Endothelial cell of hepatic sinusoid (primary cell): ENCODE data around the gene FOXO3.

Experiments used
- in situ Hi-C: cut with HindIII; loops from 2 replicates; pipeline ENCODE4 v1.10.0; 2017; ENCODE audit warnings: low sequenced_read_pairs

The FOXO3 gene

DNA sequence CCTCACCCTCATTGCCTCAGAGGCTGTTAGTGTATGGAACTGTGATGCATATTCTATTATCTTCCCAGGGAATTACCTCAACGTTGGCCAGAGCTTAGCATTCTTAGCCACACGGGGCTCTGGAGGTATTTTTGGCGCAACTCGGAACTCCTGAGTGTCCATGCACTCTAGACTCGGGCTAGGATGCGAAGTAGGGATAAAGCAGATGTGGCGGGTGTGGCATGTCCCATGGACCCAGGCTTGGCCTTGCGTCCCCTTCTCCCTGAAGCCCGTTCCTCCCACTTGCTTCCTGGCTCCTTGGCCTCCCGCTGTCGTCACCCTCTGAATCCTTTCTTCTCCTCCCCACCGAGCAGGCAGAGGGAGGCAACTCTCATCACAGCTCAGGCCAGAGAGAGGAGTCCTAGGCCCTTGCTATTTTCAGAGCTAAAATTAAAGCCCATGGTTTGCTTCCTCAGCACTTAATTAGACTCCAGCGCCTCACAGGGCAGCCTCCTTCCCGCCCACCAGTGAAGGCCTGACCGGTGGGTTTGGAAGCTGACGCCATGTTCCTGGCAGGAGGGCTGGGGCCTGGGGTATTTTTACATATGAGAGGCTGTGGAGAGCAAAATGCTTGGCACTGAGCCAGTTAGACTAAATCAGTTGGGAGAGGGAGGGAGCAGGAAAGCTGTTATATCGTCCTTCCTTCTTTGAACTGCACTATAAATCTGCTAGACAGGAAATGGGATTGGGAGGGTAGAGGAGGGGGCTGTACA, 138.7 kb downstream of the FOXO3 start:
- in situ Hi-C loops, result no loop called here

DNA sequence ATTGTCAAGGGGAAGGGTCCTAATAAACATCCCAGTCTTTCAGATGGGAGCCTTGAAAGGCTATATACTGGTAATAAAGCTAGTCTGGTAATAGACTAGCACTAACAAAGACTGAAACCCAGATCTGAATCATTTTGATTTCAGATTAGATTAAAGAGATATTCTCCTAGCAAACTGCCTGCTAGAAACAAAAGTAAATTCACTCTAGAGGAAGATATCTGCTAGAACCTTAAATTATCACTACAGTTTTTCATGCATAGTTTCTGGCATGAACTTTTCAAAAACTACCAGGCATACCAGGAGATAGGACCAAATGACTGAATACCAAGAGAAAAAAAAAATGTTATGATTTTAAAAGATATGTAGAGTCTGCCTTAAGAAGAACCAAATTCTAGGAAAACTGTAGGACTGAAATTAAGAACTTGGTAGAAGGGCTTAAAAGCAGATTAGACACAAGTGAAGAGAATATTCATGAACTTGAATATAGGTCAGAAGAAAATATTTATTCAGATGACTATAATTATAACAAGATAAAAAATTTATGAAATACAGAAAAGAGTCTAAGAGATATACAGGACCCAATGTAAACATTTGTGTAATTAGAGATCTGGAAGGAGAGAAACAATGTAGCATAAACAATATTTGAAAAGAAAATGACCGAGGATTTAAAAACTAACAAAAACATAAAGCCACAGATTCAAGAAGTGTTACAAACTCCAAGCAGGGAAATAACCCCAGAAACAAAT, 141.6 kb downstream of the FOXO3 start:
- in situ Hi-C loops, result no loop called here

DNA sequence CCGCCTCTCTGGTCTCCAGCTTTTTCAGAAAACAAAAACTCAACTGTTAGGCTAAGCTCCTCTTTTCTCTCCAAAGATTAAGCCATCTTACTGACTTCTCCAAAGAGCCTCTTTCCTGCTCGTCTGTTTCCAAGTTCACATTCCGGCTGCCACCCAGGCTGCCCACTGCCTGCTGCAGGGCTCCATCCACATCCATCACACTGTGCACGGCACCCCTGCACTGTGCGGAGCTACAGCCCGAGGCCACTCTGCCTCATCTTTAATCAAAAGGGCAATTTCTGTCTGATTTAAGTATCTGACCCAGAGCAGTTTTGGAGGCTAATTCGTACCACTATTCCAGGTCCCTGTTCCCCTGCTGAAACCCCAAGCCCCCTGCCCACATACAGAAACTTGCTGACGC, 145.9 kb downstream of the FOXO3 start:
- in situ Hi-C loops, result no loop called here

DNA sequence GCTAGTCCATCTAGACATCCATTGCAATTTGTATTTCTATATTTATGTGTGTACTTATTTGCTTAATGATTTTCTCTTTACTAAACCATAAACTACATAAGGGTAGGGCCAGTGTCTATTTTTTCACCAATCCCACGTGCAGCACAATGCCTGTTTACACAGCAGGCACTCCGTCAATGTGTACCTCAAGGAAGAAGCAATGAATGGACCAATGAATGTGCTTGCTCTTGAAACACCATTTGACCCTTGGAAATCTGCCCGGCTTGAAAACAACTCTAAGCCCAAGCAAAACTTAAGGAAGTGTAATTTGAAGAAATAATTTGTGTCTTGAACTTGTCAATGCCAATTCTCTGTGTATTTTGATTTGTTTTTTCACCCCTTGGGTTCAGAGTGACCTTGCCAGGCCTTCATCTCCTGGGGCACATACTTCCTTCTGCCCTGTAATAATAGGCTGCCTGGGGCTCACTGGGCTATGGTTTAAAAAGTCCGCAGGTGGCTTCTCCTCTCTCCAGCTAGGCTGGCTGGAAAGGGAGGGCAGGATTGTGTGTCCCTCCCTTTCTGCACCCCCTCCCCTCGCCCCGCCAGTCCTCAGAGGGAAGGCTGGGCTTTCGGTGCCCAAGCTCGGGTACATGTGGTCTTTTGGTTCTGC, 146.7 kb downstream of the FOXO3 start:
- in situ Hi-C loops, result no loop called here

DNA sequence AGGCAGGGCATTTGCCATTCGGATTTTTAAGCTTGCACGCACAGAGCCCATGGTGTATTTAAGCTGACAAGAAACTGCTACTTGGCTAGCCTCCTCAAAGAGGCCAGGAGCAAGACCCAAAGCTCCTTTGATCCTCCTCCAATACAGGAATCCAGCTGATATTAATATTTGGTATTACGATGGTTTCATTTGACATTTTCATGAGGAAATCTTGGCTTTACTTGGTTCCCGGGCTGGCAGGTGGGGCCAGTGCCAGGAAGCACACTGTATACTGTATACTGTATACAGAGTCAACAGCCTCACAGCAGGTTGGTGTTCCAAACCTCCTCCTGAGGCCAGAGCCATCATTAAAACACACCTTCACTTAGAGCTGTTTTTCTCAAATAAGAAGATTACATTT, 149.3 kb downstream of the FOXO3 start:
- in situ Hi-C loops, result no loop called here

DNA sequence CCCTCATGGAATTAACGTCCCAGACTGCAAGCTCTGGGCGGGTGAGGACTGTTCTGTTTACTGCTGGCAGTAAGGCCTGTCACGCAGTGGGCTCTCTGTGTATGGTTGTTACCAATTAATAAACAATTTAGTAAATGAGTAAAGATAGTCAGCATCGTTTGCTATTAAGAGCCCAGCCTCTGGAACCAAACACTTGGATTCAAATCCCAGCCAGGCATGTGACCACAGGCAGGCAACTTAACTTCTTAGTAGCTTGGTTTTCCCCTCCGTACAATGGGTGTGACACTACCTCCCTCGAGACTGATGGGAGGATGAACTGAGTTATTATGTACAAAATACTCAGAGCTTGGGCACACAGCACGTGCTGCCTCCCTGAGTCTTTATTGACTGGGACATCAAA, 149.8 kb downstream of the FOXO3 start:
- in situ Hi-C loops, result no loop called here

DNA sequence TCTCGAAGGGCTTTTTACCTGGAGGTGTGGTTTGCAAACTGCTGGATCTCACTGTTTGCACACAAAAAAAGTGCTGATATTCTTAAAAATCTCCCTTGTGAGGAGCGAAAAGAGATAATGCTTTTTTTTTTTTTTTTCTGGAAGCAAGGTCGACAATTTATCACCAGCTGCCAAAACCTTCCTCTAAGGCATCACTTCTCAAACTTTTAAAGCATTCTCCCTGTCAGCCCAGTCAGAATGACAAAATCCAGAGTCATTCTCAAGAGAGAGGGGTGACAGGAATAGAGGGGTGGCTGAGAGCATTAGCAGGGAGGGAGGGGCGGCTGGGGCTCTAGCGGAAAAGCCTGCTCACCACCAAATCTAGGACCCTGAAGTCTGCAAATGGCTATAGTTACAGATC, 150.4 kb downstream of the FOXO3 start:
- in situ Hi-C loops, result no loop called here

DNA sequence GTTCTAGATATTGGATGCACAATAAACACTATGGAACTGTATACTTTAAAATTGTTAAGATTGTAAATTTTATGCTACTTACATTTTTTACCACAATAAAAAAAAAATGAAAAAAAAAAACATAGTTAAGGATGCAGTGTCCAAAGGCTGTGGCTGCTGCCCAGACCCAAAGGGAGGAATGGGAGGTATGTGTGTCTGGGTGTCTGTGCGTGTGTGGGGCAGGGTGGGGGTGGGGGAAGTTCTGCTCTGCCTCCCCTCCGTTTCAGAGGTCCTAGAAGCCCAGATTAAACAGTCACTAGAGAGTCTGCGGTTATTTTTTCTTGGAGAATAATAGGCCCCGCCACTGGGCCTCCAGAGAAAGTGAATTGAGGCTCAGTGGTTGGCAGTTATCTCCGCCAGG, 151.1 kb downstream of the FOXO3 start:
- in situ Hi-C loops, result no loop called here

DNA sequence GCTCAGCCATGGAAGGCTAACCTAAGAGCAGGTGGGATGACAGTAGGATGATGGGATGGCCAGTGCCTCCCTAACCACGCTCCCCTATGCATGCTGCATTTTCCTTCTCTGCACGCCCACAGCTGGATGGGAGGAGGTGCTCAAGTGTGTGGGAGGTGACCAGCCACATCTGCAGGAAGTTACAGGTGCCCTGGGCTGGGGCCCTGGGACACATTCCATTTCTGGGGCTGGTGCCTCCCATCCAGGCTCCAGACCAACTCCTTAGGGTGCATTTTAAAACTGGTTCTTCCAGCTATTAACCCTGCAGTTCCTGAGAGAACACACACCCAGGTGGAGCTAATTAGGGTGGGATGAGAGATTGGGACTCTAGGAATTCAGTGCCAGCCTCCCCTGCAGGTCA, 152.2 kb downstream of the FOXO3 start:
- in situ Hi-C loops, result no loop called here

DNA sequence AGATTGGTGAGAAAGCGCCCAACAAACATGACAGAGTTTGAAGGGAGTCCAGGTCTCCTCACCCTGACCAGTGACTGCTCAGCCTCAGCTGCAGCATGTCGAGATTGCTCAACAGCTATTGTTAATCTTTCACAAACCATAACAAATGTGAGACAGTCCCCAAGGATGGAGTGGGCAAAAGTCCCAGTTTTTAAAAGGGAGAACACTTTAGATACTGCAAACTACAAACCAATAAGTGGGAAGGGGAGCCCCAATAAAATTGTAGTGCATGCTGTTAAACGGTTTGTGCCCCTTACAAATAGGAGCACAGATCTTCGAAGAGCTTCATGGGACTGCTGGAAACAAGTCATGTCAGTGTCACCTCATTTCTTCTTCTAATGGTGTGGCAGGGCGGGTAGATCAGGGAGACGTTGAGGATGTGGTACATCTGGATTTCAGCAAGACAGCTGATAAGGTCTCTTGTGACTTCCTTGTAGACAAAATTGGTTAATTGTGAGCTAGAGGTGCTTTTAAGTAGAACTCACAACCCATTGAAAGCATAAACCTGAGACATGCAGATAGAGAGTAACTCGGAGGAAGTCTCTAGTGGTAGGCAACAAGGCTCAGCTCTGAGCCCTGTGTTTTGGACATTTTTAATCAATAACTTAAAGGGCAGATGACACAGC, 153.5 kb downstream of the FOXO3 start:
- in situ Hi-C loops, result no loop called here

DNA sequence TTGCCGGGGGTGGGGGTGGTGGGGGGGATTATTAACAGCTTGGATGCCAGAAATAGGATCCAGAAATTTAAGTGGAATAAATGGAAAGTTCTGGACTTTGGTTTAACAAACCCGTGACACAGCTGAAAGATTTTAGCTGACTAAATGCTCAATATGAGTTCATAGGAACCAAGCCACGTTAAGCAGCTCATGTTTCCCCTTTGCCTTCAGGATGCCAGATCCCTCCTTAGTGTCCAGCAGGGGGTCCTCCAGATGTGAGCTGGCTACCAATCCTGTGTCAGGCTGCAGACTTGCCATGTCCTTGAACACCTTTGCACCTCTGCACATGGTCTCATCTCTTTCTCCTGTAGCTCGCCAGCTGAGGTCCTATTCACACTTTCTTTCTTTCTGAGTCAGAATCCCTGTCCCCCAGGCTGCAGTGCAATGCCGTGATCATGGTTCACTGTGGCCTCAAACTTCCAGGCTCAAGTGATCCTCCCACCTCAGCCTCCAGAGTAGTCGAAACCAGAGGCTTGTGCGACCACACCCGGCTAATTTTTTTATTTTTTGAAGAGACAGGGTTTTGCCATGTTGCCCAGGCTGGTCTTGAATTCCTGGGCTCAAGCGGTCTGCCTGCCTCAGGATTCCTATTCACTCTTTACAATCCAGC, 154.2 kb downstream of the FOXO3 start:
- in situ Hi-C loops, result no loop called here

DNA sequence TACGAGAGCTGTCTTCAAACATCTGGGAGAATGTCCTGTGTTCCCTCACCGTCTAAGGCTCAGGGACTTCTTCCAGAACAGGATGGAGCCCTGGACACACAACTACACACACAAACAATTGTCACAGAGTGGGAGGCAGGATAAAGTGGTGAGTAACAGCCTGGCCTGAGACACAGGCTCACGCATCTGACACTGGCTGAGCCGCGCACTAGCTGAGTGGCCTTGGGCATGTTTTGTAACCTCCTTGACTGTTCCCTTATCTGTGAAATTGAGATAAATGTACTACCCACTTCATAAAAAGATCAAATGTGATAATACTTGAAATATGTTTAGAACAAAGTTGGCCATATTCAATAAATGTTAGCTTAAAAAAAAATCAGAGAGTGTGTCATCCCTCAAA, 155.1 kb downstream of the FOXO3 start:
- in situ Hi-C loops, result no loop called here

DNA sequence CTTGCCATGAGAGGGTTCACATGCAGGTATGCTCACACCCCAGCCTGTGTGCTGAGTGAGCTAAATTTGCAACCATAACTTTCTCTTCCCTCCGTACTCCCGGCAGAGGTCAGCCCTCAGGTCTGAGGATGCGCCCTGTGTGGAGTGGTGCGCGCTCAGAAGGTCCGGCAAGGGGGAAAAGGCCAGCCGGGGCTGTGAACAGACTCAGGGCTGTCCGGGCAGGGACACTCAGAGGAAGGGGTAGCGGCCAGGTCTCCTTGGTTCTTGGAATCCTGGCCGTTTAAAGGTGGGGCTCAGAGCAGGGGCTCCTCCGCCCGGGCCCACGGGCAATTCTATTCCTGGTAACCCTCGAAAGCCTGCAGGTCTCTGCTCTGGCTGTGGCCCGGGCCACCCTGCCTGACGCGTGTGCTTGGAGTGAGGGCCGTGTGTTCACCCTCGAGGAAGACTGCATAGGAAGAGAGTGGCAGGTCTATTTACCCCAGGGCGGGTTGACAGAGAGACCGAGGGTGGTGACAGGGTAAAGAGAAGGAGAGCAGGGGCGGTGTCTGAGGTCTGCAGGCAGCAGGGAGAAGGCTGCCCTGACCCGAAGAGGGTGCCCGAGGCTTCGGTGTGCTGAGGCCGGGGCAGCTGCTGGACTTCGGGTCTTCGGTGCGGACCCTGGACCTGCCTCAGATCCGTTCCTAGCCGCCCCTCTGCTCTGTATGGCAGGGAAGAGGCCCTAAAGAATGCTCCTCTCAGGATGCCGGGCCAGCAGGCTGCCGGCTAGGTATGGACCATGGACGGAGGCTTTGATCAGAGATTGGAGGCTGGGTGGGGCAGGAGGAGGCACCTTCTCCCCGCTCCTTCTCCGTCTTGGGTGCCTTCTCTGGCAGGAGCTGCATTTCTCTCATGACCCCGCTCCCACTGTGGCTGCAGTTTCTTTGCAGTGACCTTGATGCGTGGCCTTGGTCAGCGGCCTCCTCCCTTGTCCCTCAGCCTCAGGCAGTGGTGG, 156.4 kb downstream of the FOXO3 start:
- in situ Hi-C loops, result no loop called here

DNA sequence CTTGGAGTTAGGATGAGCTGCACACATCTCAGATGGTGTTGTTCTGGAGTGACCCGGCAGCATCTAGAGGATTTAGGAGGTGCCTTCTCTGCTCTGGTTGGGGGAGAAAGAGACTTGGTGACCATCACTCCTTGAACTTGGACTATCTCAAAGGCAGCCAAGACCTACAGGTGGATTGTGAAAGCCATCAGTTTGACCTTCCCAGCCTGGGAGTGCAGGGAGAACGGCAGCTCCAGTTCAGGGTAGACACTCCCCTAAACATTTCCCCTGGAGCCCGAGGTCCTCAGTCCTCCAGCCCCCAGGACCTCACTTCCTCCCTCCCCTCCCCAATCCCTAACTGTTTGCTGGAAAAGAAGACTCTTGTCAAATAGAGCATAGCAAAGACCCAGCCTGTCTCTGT, 158.8 kb downstream of the FOXO3 start:
- in situ Hi-C loops, result no loop called here

DNA sequence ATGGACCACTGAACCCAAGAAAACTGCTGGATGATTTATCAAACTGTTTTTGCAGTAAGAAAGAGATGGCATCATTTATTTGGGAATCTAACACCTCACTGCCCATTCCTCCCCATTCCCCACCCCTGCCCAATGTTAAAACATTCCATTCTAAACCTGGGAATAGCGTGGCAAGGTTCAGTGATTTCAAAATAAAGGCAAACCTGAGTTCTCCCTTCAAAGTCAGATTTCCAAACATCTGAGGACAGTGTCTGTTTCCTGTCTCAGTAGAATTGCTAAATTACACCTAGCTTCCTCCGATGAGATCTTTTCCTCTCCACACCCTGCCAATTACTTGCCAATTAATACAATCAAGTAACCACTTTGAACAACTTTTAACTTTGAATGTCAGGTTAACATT, 160.1 kb downstream of the FOXO3 start:
- in situ Hi-C loops, result no loop called here

DNA sequence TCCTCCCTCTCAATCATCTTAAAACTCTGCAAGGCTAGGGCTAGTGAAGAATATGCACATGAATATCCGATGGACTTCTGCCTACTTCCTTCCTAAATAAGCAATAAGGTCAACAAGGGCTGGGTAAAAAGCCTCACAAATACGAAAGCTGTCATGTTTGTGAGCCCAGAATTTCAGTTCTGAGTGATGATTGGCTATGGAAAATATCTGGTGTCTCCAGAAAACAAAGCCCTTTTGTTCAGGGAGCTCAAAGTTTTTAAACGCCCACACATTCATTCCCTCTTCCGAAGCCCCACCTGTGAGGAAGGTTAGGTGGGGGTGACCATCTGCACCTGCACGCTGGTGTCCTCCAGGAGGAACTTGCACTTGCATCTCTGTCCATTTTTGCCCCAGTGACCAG, 160.6 kb downstream of the FOXO3 start:
- in situ Hi-C loops, result no loop called here

DNA sequence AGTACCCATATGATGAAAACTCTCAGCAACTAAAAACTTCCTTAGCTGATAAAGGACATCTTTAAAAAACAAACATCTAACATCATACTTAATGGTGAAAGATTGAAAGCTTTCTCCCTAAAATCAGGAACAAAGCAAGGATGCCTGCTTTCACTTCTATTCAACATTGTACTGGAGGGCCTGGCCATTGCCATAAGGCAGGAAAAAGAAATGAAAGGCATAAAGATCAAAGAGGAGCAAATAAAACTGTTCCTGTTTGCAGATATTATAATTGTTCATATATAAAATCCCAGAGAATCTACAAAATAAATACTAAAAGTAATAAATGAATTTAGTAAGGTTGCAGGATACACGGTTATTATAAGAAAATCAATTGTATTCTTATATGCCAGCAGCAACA, 162.9 kb downstream of the FOXO3 start:
- in situ Hi-C loops, result no loop called here

DNA sequence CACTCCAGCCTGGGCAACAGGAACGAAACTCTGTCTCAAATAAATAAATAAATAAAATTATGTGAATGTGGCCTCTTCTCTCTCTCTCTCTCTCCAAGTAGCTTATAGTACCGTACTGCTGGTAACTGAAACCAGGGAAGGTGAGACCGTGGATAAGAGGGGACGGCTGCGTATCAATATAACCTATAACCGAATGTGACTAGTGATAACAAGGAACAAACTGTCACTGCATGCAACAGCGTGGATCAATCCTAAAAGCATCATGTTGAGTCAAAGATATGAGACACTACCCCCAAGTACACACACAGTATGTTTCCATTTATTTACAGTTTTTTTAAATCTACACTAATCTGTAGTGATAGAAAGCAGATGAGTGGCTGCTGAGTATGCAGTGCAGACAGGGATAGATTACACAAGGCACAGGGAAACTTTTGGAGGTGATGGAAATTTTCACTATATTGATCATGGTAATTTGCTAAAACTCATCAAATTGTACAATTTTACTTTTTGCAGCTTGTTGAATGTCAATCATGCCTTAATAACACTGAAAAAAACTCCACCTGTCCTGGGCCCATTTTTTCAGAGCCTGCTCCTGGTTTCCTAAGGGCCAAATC, 166.1 kb downstream of the FOXO3 start:
- in situ Hi-C loops, result no loop called here

DNA sequence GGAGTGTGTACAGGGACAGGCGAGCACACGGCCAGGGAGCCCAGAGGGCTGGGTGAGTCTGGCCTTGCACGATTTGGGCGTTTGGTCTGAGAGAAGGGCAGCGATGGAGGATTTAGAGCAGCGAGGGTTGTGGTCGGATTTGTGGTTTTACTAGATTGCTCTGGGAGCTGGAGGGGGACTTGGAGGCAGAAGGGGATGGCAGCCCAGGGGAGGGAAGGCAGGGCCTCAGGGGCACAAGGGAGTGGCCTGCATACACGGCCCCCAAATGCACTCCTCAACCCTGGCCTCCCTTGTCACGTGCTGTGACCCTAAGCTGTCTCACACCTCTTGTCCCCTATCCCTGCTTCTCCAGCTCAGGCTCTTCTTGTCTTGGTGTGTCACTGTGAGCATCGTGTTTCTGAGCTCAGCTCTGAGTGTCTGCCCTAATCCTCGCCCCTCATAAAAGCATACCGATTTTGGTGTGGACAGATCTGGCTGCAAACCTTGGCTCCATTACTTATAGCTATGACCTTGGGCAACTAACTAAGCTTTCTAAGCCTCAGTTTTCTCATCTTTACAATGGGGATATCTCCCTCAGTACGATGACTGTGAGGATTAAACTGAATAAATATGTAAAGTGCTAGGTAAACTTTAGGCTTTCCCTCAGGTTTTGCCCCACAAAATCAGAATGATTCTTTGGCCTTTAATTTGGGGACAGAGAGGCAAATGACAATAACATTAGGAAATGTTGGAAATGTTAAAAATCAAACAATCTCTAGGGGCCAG, 167.4 kb downstream of the FOXO3 start:
- in situ Hi-C loops, result no loop called here
